GM12892 (cell line): ENCODE measurements around the gene SLC27A6.

ENCODE experiments used
- POLR2A ChIP-seq: IDR thresholded peaks from 2 replicates; pipeline ENCODE4 v1.6.1; 2011; ENCODE audit warnings: low read depth, low read length, control low read depth
- TAF1 ChIP-seq: IDR thresholded peaks from 2 replicates; pipeline ENCODE4 v1.6.1; 2011; ENCODE audit warnings: low read depth, mild to moderate bottlenecking, control low read depth, low read length, borderline replicate concordance

GRCh38 chr5:128927644-128928043 lies 37.6 kb upstream of the SLC27A6 start:
- TF ChIP-seq POLR2A (no peak), TAF1 (no peak)
